GM06990 (cell line): Measurements from ENCODE around the gene GABBR2.

Source experiments
- DNase-seq: peaks from one replicate; pipeline ENCODE4 v3.0.0-alpha.2; 2011; ENCODE audit not compliant: insufficient read length; ENCODE audit errors: extremely low read depth
- H3K27me3 ChIP-seq: replicated peaks from 2 replicates; pipeline ENCODE4 v1.6.0; 2011; ENCODE audit warnings: low read length; ENCODE audit not compliant: control insufficient read depth, insufficient read depth
- H3K36me3 ChIP-seq: 2 replicates; pipeline ENCODE4 v1.5.1; 2011; ENCODE audit warnings: low read length; ENCODE audit not compliant: control insufficient read depth, insufficient read depth
- H3K4me3 ChIP-seq: replicated peaks from 2 replicates; pipeline ENCODE4 v1.5.1; 2011; ENCODE audit warnings: low read depth, mild to moderate bottlenecking, control low read depth, low read length
- CTCF ChIP-seq: IDR thresholded peaks from 2 replicates; pipeline ENCODE4 v1.5.1; 2011; ENCODE audit warnings: low read length, control low read depth, mild to moderate bottlenecking, inconsistent platforms; ENCODE audit not compliant: insufficient read depth, poor library complexity, severe bottlenecking

The GABBR2 gene

GRCh38 chr9:98596486-98596885 lies 112.2 kb downstream of the GABBR2 start:
- no peaks in the 10 kb centered on the region; the same call in none of the 2 replicates for H3K27me3 ChIP-seq
- H3K36me3 ChIP-seq, result no peaks in the 10 kb centered on the region
- H3K4me3 ChIP-seq, result no peak overlapping the region
- TF ChIP-seq CTCF, result no peak
- DNase-seq, result no peak

DNA sequence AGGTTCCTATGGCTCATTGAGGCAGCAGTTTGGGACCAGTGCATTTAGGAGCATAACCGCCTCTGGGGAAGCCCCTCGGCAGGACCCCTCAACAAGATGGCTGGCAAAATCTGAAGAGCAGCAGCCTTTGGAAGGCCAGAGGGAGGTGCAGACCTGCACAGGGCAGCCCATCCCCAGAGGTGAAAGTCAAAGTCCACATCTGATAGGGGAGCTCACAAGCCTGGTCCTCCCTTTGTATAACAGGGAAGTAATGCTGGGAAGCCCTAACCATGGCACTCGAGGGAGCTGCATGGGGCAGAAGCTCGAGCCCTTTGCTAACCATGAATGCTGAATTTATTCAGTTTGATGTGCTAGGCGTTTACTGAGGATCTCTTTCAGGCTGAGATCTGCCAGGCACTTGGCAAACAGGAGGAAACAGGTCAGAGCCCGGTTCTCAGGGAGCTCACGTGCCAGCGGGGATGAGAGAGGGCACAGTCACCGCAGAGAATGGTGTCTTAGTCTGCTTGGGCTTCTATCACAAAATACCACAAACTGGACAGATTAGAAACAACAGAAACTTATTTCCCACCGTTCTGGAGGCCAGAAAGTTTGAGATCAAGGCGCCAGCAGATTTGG lies 114.1 kb downstream of the GABBR2 start:
- Histone ChIP-seq H3K36me3 (no peaks in the 10 kb centered on the region), H3K4me3 (no peak overlapping the region), H3K27me3 (no peaks in the 10 kb centered on the region; the same call in none of the 2 replicates)
- TF ChIP-seq CTCF, result no peak
- DNase-seq, result no peak

- no peak overlapping the region for H3K4me3 ChIP-seq
- no peaks in the 10 kb centered on the region for H3K36me3 ChIP-seq
- DNase-seq, result no peak
- no peak for TF ChIP-seq CTCF
- H3K27me3 ChIP-seq, result no peaks in the 10 kb centered on the region; the same call in none of the 2 replicates
Observed at GRCh38 chr9:98593354-98594253, 115.1 kb downstream of the GABBR2 start.

DNA sequence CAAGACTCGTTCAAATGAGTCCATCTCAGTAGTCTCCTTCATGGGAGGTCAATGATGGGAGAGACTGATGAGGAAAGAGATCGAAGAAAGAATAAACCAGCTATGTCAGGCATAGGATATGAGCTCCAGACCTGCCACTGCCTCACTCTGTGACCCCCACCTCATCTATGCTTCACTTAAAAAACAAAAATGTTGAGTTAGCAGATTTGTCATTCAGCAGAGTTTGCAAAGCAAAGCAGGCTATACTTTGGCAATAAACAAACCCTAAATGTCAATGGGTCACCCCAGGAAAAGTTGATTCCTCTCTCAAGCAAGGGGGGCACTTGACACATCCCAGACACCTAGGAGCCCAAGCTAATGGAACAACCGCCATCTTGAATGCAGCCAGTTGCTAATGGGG lies 117.0 kb downstream of the GABBR2 start:
- no peak for TF ChIP-seq CTCF
- no peak for DNase-seq
- H3K36me3 ChIP-seq, result no peaks in the 10 kb centered on the region

GRCh38 chr9:98590101-98590500 lies 118.6 kb downstream of the GABBR2 start:
- no peak for TF ChIP-seq CTCF
- Histone ChIP-seq H3K27me3 (no peaks in the 10 kb centered on the region), H3K36me3 (no peaks in the 10 kb centered on the region), H3K4me3 (no peak overlapping the region)
- no peak for DNase-seq

More for the DNA sequence above, 117.0 kb downstream of the GABBR2 start:
- no peak overlapping the region for H3K4me3 ChIP-seq
- no peaks in the 10 kb centered on the region; the same call in 1 of the 2 replicates for H3K27me3 ChIP-seq
